Heart right ventricle (tissue), 16 donors: ENCODE results near the gene CCNF. TPM values are rescaled to one million over a fixed set of nuclear protein-coding genes. Genes with fewer than 3 reads are reported as not detected.

Source experiments
- ATAC-seq, 8 donors: fragments of 200-7000 bp; cut with Tn5 transposase; one replicate each; pipeline ENCODE4 v1.9.1; 2020; ENCODE audit warnings: mild to moderate bottlenecking in 8 of 8, moderate library complexity in 8 of 8, moderate number of reproducible peaks in 1 of 8
- DNase-seq, 2 donors: peaks; one replicate each; pipeline ENCODE4 v3.0.0-alpha.2; 2020
- H3K27ac ChIP-seq, 10 donors: fragments of 200-600 bp; sonication (generic) in 2 of 10; one replicate each; pipeline versions ENCODE4 v1.5.0 to v1.8.0; 2020 to 2022; ENCODE audit warnings: mild to moderate bottlenecking in 3 of 10
- H3K27me3 ChIP-seq, 7 donors: fragments of 200-600 bp; one replicate each; pipeline ENCODE4 v1.8.0; 2021 to 2022; ENCODE audit warnings: mild to moderate bottlenecking in 2 of 7
- H3K36me3 ChIP-seq, 9 donors: fragments of 200-600 bp; sonication (generic) in 1 of 9; one replicate each; pipeline versions ENCODE4 v1.5.0 to v1.8.0; 2020 to 2022; ENCODE audit warnings: mild to moderate bottlenecking in 2 of 9
- H3K4me1 ChIP-seq, 9 donors: fragments of 200-600 bp; sonication (generic) in 1 of 9; one replicate each; pipeline versions ENCODE4 v1.5.0 to v1.8.0; 2020 to 2022; ENCODE audit warnings: mild to moderate bottlenecking in 4 of 9
- H3K4me3 ChIP-seq, 10 donors: fragments of 200-600 bp; sonication (generic) in 2 of 10; one replicate each; pipeline versions ENCODE4 v1.5.0 to v1.8.0; 2020 to 2022; ENCODE audit warnings: mild to moderate bottlenecking in 7 of 10, moderate library complexity in 2 of 10
- H3K9me3 ChIP-seq, 11 donors: fragments of 200-600 bp in 10 of 11; sonication (generic) in 2 of 11; one replicate each; pipeline versions ENCODE4 v1.5.0 to v1.8.0; 2013 to 2022; ENCODE audit warnings: mild to moderate bottlenecking in 2 of 11, control low read depth in 1 of 11, moderate library complexity in 1 of 11
- CTCF ChIP-seq, 9 donors: fragments of 200-600 bp; sonication (generic) in 2 of 9; IDR thresholded peaks; one replicate each; pipeline versions ENCODE4 v1.5.0 to v1.8.0; 2021 to 2022; ENCODE audit warnings: antibody characterized with exemption in 9 of 9, mild to moderate bottlenecking in 5 of 9, moderate library complexity in 1 of 9
- WGBS, 2 donors: extraction: QIAGEN DNeasy Blood & Tissue Kit; methylation state at CpG; one replicate each; pipeline ENCODE4 v1.1.7; 2013; ENCODE audit warnings: inconsistent platforms in 1 of 2; 5-methylcytosine and 5-hydroxymethylcytosine counted together
- intact Hi-C, 10 donors: fragments of 100-400 bp; cut with DNase I; formaldehyde crosslinking; loops; one replicate each; pipeline versions ENCODE4 v1.11.1 to v1.14.2; 2022
- polyA plus RNA-seq, 2 donors: library from polyadenylated mRNA; stranded (reverse); fragments of 200-250 nt; gene quantifications; one replicate each; pipeline ENCODE4 v1.2.3, GENCODE V29; 2013
- total RNA-seq, 10 donors: library from RNA; stranded (reverse); fragmentation: NEBNext Ultra II Directional in 3 of 10; extraction: Animal tissue kit (Norgen Biotek cat#: 25700) in 3 of 10; gene quantifications; one replicate each; pipeline versions ENCODE4 v1.2.1 to v1.2.4, GENCODE V29; 2021 to 2023
- donor health status: Arrhythmogenic right ventricular cardiomyopathy.
- donor health status: ischemic (EF 13 %, LVEDD 7.1; RV severe dilation, severe dysfunction).
- donor health status: healthy with polysubstance abuse.
- donor health status: DM: no; HTN: yes; CAD: no.
- donor health status: DM: no; HTN: no; CAD: no.
- donor health status: ischemic (EF 25% LVEDD 6.9; RV normal size, moderate dysfunction).
- donor health status: ischemic (EF 25% LVEDD 5.7; RV mildly dilated, moderate dysfunction).
- donor health status: healthy.
- donor health status: DM: yes; HTN: yes; CAD: no.
- donor health status: Ischemic cardiomyopathy.
- donor health status: ischemic (EF 35%, LVEDD 5.7; RV mildly dilated, moderate dysfunction).
- donor health status: nonischemic (EF 11% LVEDD 7.7; RV severe dilation, severe dysfunction).
- donor health status: DM: yes; HTN: yes; CAD: no.
- donor health status: PGD.
- donor health status: ischemic (EF 29% LVEDD 5.4; RV normal size, mild dysfunction).
- donor health status: nonischemic (EF 23%, LVEDD 6.1; RV moderate dilation, normal function).

Gene CCNF
- total and polyA plus RNA-seq, 12 donors = 0.51 to 3.4 (median 0.99) TPM

- ATAC-seq (peak; percentile 34 to 75 (median 65)), DNase-seq (peak; percentile 75 to 87)
- H3K36me3 ChIP-seq = peaks cover 0 to 27% (median 0%) of the 10 kb centered on the region in 9 donors
- WGBS, 2 donors = 27 to 31% methylated on average over 20 to 21 of the region's 21 CpGs
- intact Hi-C loops = loop anchor here in 6 of 10 donors (2.0 to 5.0 kb wide), 3 partner anchors 22 to 155 kb away; partner anchors contain the start of genes CCNF (in 4 of the 6), ABCA3 (in 2 of the 6) and TBC1D24 (in 1 of the 6)
- H3K27me3 ChIP-seq = no peaks in the 10 kb centered on the region
- no peaks in the 10 kb centered on the region for H3K9me3 ChIP-seq
- no peak overlapping the region for H3K4me3 ChIP-seq
- H3K4me1 ChIP-seq = peaks cover 28 to 48% (median 41%) of the 10 kb centered on the region in 9 donors
- peak overlapping the region in 9 of 10 donors; percentile 34 to 75 (median 56) for H3K27ac ChIP-seq
- peak in 4 of 9 donors; percentile 8 to 37 (median 26) for TF ChIP-seq CTCF (IDR thresholded peaks at IDR 0.05)
These were observed 67.9 kb downstream of the CCNF start for GRCh38 chr16:2497116-2497630.

- Histone ChIP-seq H3K27me3 (no peaks in the 10 kb centered on the region), H3K4me1 (peaks cover 28 to 55% (median 43%) of the 10 kb centered on the region in 9 donors), H3K36me3 (peaks cover 0 to 27% (median 0%) of the 10 kb centered on the region in 9 donors), H3K4me3 (no peak overlapping the region), H3K9me3 (no peaks in the 10 kb centered on the region), H3K27ac (peak overlapping the region in 9 of 10 donors; percentile 32 to 75 (median 56))
- TF ChIP-seq CTCF (IDR thresholded peaks at IDR 0.05) = no peak
- ATAC-seq (no peak), DNase-seq (no peak)
- intact Hi-C loops = loop anchor here in 6 of 10 donors (2.0 to 5.0 kb wide), 3 partner anchors 23 to 156 kb away; partner anchors contain the start of genes CCNF (in 4 of the 6), ABCA3 (in 2 of the 6) and TBC1D24 (in 1 of the 6)
- 79 to 81% methylated on average over 26 of the region's 26 CpGs for WGBS, 2 donors
These were observed 68.6 kb downstream of the CCNF start for GRCh38 chr16:2497695-2498484.

GRCh38 chr16:2498531-2499253 lies 69.4 kb downstream of the CCNF start:
- intact Hi-C loops = loop anchor here in 5 of 10 donors (5.0 kb wide), 2 partner anchors 71 to 156 kb away; partner anchors contain the start of genes CCNF (in 4 of the 5) and ABCA3 (in 2 of the 5)
- Histone ChIP-seq H3K27ac (peak overlapping the region in 7 of 10 donors; percentile 32 to 75 (median 59)), H3K9me3 (no peaks in the 10 kb centered on the region), H3K27me3 (no peaks in the 10 kb centered on the region), H3K4me3 (no peak overlapping the region), H3K36me3 (peaks cover 0 to 27% (median 0%) of the 10 kb centered on the region in 9 donors), H3K4me1 (peaks cover 28 to 58% (median 45%) of the 10 kb centered on the region in 9 donors)
- DNase-seq = peak in 1 of 2 donors; percentile 59
- WGBS, 2 donors = 71 to 78% methylated on average over 15 of the region's 15 CpGs
- peak in 5 of 8 donors; percentile 20 to 35 (median 31) for ATAC-seq
- no peak for TF ChIP-seq CTCF (IDR thresholded peaks at IDR 0.05)
